ENCODE data around the gene C1QB.

Gene C1QB

DNA sequence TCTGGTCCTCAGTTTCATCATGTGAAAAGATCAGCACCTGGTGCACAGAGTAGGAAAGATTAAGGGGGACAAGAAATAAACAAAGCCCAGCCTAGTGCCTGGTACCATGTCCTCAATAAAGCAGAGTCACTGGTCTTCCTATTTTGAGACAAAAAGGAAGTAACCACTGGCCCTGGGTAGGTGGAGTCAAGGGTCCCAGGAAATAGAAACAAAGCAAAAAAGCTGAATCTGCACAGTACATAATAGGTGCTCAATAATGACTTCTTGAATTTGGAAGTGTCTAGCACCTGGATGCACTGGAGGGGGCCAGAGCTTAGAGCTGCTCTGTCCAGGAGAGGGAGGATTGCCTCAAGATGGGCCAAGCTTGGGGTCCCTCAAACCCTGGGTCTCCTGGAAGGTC, 55.7 kb downstream of the C1QB start:
- Histone ChIP-seq H3K4me3 (ENCODE audit: low read depth, low read length) (no peak overlapping the region), H3K4me1 (ENCODE audit: control insufficient read depth, insufficient read depth, low read length) (no peaks in the 10 kb centered on the region), H3K9me3 (ENCODE audit: control insufficient read depth, insufficient read depth, low read length) (no peaks in the 10 kb centered on the region), H3K9ac (ENCODE audit: low read depth, low read length) (no peak overlapping the region), H3K36me3 (ENCODE audit: control insufficient read depth, insufficient read depth, low read length) (no peaks in the 10 kb centered on the region), H3K27me3 (ENCODE audit: control insufficient read depth, insufficient read depth, low read length) (peaks cover 23% of the 10 kb centered on the region)

DNA sequence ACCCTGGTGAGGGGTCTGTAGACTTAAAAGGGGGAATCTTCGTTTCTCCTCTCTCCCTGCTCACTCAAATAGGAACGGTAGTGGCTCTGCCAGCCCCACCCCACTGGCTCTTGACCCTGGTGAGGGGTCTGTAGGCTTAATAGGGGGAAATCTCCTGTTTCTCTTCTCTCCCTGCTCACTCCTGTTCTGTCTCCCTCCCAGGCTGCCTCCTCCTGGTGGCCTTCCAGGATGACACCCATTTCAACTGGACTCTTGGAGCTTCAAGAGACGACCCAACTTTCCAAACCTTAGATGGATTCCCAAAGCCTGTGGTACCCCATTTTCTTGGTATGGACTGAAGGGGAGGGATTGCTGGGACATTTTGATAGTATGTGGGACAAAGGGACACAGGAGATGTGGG, 56.2 kb downstream of the C1QB start:
- Histone ChIP-seq H3K9me3 (ENCODE audit: control insufficient read depth, insufficient read depth, low read length) (no peaks in the 10 kb centered on the region), H3K9ac (ENCODE audit: low read depth, low read length) (no peak overlapping the region), H3K36me3 (ENCODE audit: control insufficient read depth, insufficient read depth, low read length) (no peaks in the 10 kb centered on the region), H3K27me3 (ENCODE audit: control insufficient read depth, insufficient read depth, low read length) (peaks cover 24% of the 10 kb centered on the region), H3K4me3 (ENCODE audit: low read depth, low read length) (no peak overlapping the region), H3K4me1 (ENCODE audit: control insufficient read depth, insufficient read depth, low read length) (no peaks in the 10 kb centered on the region)

- Histone ChIP-seq H3K4me3 (ENCODE audit: low read depth, low read length) (peak overlapping the region; percentile 18), H3K4me1 (ENCODE audit: control insufficient read depth, insufficient read depth, low read length) (no peaks in the 10 kb centered on the region), H3K9ac (ENCODE audit: low read depth, low read length) (no peak overlapping the region), H3K9me3 (ENCODE audit: control insufficient read depth, insufficient read depth, low read length) (no peaks in the 10 kb centered on the region), H3K36me3 (ENCODE audit: control insufficient read depth, insufficient read depth, low read length) (no peaks in the 10 kb centered on the region), H3K27me3 (ENCODE audit: control insufficient read depth, insufficient read depth, low read length) (peaks cover 24% of the 10 kb centered on the region)
Measured at GRCh38 chr1:22709891-22710700, 57.1 kb downstream of the C1QB start.

DNA sequence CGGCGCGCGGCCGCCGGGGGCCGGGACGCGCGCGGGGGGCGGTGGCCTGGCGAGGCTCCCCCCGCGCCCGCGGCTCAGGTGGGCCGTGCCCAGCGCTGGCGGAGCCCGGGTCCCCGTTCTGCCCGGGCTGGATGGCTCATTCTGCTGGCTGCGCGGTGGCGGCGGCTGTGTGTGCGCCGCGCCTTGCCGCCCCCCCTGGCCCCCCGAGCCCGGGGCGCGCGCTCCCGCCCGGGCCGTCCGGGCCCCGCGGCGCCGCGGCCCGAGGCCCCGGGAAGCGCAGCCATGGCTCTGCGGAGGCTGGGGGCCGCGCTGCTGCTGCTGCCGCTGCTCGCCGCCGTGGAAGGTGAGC, 57.6 kb downstream of the C1QB start, which contains the start of gene EPHB2:
Gene EPHB2, plus strand, starts transcription at position 139 of the 349 bp plus-strand sequence. Its CDS starts 144 bp downstream, at position 283.
- H3K36me3 ChIP-seq (ENCODE audit: control insufficient read depth, insufficient read depth, low read length), result no peaks in the 10 kb centered on the region
- peak within 1 kb of the TSS; percentile 22 for H3K4me3 ChIP-seq (ENCODE audit: low read depth, low read length)
- no peak within 1 kb of the TSS for H3K9ac ChIP-seq (ENCODE audit: low read depth, low read length)
- no peaks in the 10 kb centered on the region for H3K4me1 ChIP-seq (ENCODE audit: control insufficient read depth, insufficient read depth, low read length)
- H3K9me3 ChIP-seq (ENCODE audit: control insufficient read depth, insufficient read depth, low read length), result no peaks in the 10 kb centered on the region
- H3K27me3 ChIP-seq (ENCODE audit: control insufficient read depth, insufficient read depth, low read length), result peaks cover 24% of the 10 kb centered on the region

- peaks cover 24% of the 10 kb centered on the region for H3K27me3 ChIP-seq (ENCODE audit: control insufficient read depth, insufficient read depth, low read length)
- H3K9me3 ChIP-seq (ENCODE audit: control insufficient read depth, insufficient read depth, low read length), result no peaks in the 10 kb centered on the region
- H3K9ac ChIP-seq (ENCODE audit: low read depth, low read length), result no peak overlapping the region
- no peaks in the 10 kb centered on the region for H3K36me3 ChIP-seq (ENCODE audit: control insufficient read depth, insufficient read depth, low read length)
- H3K4me1 ChIP-seq (ENCODE audit: control insufficient read depth, insufficient read depth, low read length), result no peaks in the 10 kb centered on the region
- peak overlapping the region; percentile 22 for H3K4me3 ChIP-seq (ENCODE audit: low read depth, low read length)
Measured at GRCh38 chr1:22711071-22711470, 58.0 kb downstream of the C1QB start.
